Activated CD8-positive, alpha-beta T cell treated with anti-CD3 and anti-CD28 coated beads, Interleukin-2, amount 10 ng/mL, durations not matched to agents 7 days and 5 days (primary cell): Measurements from ENCODE around the gene RAB3C. TPM values are rescaled to one million over a fixed set of nuclear protein-coding genes. Genes with fewer than 3 reads are reported as not detected.

Source experiments
- ATAC-seq: fragments of 150-1000 bp; cut with Tn5 transposase; one replicate; pipeline ENCODE4 v1.10.0; 2021; ENCODE audit warnings: moderate library complexity
- CTCF ChIA-PET: fragments of 350-600 bp; sonication (Branson Sonifier 250); formaldehyde crosslinking; loops from one replicate; lab custom pipeline; 2021; ENCODE audit warnings: antibody characterized with exemption; lab: Charles Lee
- POLR2A ChIA-PET: fragments of 350-600 bp; sonication (Branson Sonifier 250); formaldehyde crosslinking; loops from one replicate; lab custom pipeline; 2021; ENCODE audit warnings: antibody characterized with exemption; lab: Charles Lee
- DNase-seq: peaks from one replicate; pipeline ENCODE4 v3.0.0-alpha.2; 2020
- H3K27ac Mint-ChIP-seq: one replicate; pipeline ENCODE4 v1.8.0; 2021; ENCODE audit warnings: mild to moderate bottlenecking, mixed read lengths
- H3K27me3 Mint-ChIP-seq: one replicate; pipeline ENCODE4 v1.8.0; 2021; ENCODE audit warnings: low read depth, mixed read lengths
- H3K36me3 Mint-ChIP-seq: one replicate; pipeline ENCODE4 v1.8.0; 2021; ENCODE audit warnings: low read depth, mixed read lengths
- H3K4me1 Mint-ChIP-seq: one replicate; pipeline ENCODE4 v1.8.0; 2021; ENCODE audit warnings: low read depth, mixed read lengths
- H3K4me3 Mint-ChIP-seq: one replicate; pipeline ENCODE4 v1.8.0; 2021; ENCODE audit warnings: mild to moderate bottlenecking, mixed read lengths
- H3K9me3 Mint-ChIP-seq: one replicate; pipeline ENCODE4 v1.8.0; 2022; ENCODE audit warnings: mixed read lengths; ENCODE audit not compliant: insufficient read depth
- total RNA-seq, 2 experiments: library from RNA; stranded (reverse); gene quantifications; one replicate each; pipeline ENCODE4 v1.2.3, GENCODE V29; 2021

Gene RAB3C
- total RNA-seq, 2 experiments from 2014 or later = not detected

DNA sequence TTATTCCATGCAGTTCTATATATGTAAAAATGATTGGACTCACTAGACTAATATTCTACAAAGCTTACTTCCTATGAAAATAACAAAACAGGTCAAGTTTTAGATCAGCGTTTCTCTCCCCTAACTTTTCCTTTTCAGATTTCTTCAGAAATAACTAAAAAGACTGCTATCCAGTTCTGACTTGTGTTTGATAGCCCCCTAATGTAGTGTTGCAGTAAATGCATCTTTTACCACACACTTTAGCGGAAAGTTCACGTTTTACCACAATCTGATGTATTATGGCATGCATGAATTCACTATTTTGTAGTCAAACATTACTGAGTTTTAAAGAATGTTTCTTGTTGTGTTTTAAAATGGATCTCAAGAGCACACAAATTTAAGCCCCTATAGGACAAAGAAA lies 292.7 kb downstream of the RAB3C start:
- Mint-ChIP-seq H3K4me1 (no peaks in the 10 kb centered on the region), H3K9me3 (no peaks in the 10 kb centered on the region), H3K27me3 (peaks cover 25% of the 10 kb centered on the region), H3K27ac (no peak overlapping the region), H3K4me3 (no peak overlapping the region), H3K36me3 (no peaks in the 10 kb centered on the region)
- no peak for ATAC-seq
- CTCF ChIA-PET = interaction anchor here (0.8 to 5.6 kb wide), 2 partner anchors 11 to 498 kb away, joined by 3 to 33 read pairs; no protein-coding TSS in a partner anchor
- POLR2A ChIA-PET = no interaction called here
- no peak for DNase-seq

DNA sequence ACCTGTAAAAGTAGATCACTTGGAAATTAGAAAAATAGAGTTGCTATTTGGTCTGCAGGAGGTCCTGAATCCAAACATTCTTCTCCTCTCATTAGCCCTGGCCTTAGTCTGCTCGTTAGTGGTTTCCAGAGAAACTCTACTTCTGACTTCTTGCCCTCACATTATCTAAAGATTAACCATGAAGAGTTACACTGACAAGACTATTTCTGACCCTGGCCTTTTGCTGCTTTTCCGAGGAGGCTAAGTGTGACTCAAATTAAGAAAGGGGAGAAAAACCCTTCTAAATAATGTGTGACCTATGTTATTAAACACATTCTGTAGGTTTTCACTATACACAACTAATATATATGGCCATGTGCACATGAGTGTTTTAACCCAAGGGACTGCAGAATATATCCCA lies 302.4 kb downstream of the RAB3C start:
- H3K36me3 Mint-ChIP-seq = no peaks in the 10 kb centered on the region
- no peak overlapping the region for H3K27ac Mint-ChIP-seq
- no peaks in the 10 kb centered on the region for H3K9me3 Mint-ChIP-seq
- ATAC-seq = no peak
- H3K27me3 Mint-ChIP-seq = peaks cover 11% of the 10 kb centered on the region
- POLR2A ChIA-PET = no interaction called here
- no peak overlapping the region for H3K4me3 Mint-ChIP-seq
- CTCF ChIA-PET = interaction anchor here (1.3 to 3.1 kb wide), 15 partner anchors 10 to 504 kb away, joined by 3 to 51 read pairs (median 8); no protein-coding TSS in a partner anchor
- no peak for DNase-seq
- peaks cover 22% of the 10 kb centered on the region for H3K4me1 Mint-ChIP-seq

- peak overlapping the region; percentile 27 for H3K27ac Mint-ChIP-seq
- POLR2A ChIA-PET = interaction anchor here (0.6 to 0.8 kb wide), 2 partner anchors 241 to 300 kb away, joined by 4 read pairs; no protein-coding TSS in a partner anchor
- CTCF ChIA-PET = interaction anchor here (0.7 to 3.1 kb wide), 59 partner anchors 9 to 502 kb away, joined by 3 to 51 read pairs (median 5); no protein-coding TSS in a partner anchor
- H3K36me3 Mint-ChIP-seq = no peaks in the 10 kb centered on the region
- H3K27me3 Mint-ChIP-seq = peaks cover 16% of the 10 kb centered on the region
- H3K4me1 Mint-ChIP-seq = peaks cover 24% of the 10 kb centered on the region
- DNase-seq (peak; percentile 73), ATAC-seq (peak; percentile 90)
- H3K4me3 Mint-ChIP-seq = no peak overlapping the region
- no peaks in the 10 kb centered on the region for H3K9me3 Mint-ChIP-seq
These were observed 303.7 kb downstream of the RAB3C start for GRCh38 chr5:58886315-58887207.

DNA sequence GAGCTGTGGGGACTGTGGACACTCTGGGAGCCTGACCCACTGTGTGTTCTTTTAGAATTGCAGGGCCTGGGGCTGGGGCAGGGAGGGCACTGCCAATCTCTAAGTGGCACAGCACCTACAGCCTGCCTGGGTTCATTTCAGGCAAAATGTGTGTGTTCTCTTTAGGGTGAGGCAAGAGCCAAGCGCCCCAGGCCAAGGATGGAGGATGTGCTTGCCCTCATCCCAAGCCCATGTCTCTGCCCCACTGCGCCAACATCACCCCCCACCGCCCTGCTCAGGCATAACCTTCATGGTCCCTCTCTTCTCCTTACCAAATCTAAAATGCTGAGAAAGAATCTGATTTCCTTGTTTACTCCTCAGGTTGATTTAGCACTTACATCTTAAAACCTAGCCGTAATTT lies 304.4 kb downstream of the RAB3C start:
- Mint-ChIP-seq H3K36me3 (no peaks in the 10 kb centered on the region), H3K4me3 (no peak overlapping the region), H3K9me3 (no peaks in the 10 kb centered on the region), H3K27ac (no peak overlapping the region), H3K4me1 (peaks cover 26% of the 10 kb centered on the region), H3K27me3 (peaks cover 16% of the 10 kb centered on the region)
- DNase-seq = no peak
- ChIA-PET CTCF (interaction anchor here (0.7 to 3.1 kb wide), 41 partner anchors 8 to 502 kb away, joined by 3 to 51 read pairs (median 6); no protein-coding TSS in a partner anchor), POLR2A (interaction anchor here (0.6 to 0.8 kb wide), 2 partner anchors 241 to 300 kb away, joined by 4 read pairs; no protein-coding TSS in a partner anchor)
- no peak for ATAC-seq

- peak; percentile 26 for ATAC-seq
- CTCF ChIA-PET = interaction anchor here (1.0 to 3.1 kb wide), 20 partner anchors 7 to 493 kb away, joined by 3 to 51 read pairs (median 10); no protein-coding TSS in a partner anchor
These were observed 305.0 kb downstream of the RAB3C start for GRCh38 chr5:58887721-58888409.

GRCh38 chr5:58890265-58890664 lies 307.4 kb downstream of the RAB3C start:
- Mint-ChIP-seq H3K36me3 (no peaks in the 10 kb centered on the region), H3K27me3 (peaks cover 10% of the 10 kb centered on the region), H3K9me3 (no peaks in the 10 kb centered on the region), H3K27ac (no peak overlapping the region), H3K4me3 (no peak overlapping the region), H3K4me1 (peaks cover 26% of the 10 kb centered on the region)
- ATAC-seq = no peak
- DNase-seq = no peak
- ChIA-PET POLR2A (no interaction called here), CTCF (interaction anchor here (1.4 to 6.5 kb wide), 3 partner anchors 144 to 298 kb away, joined by 6 to 71 read pairs (median 10); no protein-coding TSS in a partner anchor)

More at GRCh38 chr5:58887721-58888409, 305.0 kb downstream of the RAB3C start:
- DNase-seq = no peak
- Mint-ChIP-seq H3K9me3 (no peaks in the 10 kb centered on the region), H3K4me1 (peaks cover 26% of the 10 kb centered on the region), H3K27me3 (peaks cover 16% of the 10 kb centered on the region), H3K4me3 (no peak overlapping the region), H3K27ac (no peak overlapping the region), H3K36me3 (no peaks in the 10 kb centered on the region)
- POLR2A ChIA-PET = no interaction called here

DNA sequence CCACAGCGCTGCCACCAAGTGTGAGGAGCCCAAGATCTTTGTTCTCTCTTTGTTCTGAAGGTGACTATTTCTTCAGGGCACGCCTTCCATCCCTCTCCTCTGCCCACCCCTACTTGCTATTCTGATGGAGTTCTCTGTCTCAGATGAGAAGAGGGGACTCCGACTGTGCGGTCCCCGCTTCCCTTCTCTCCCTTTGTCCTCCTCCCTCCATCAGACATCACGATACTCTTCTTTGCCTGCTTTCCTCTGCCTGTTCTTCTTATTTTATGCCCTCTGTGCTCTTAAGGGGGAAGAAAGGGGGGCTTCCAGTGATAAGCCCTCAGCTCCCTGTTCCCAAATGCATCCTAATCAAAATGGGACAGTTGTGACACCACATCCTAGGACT lies 307.8 kb downstream of the RAB3C start:
- CTCF ChIA-PET = interaction anchor here (0.6 to 6.5 kb wide), 11 partner anchors 10 to 628 kb away, joined by 3 to 71 read pairs (median 3); no protein-coding TSS in a partner anchor
- Mint-ChIP-seq H3K27ac (no peak overlapping the region), H3K36me3 (no peaks in the 10 kb centered on the region), H3K9me3 (no peaks in the 10 kb centered on the region), H3K4me3 (no peak overlapping the region), H3K27me3 (peaks cover 9% of the 10 kb centered on the region), H3K4me1 (peaks cover 26% of the 10 kb centered on the region)
- ATAC-seq = no peak
- POLR2A ChIA-PET = no interaction called here
- DNase-seq = no peak

- DNase-seq = peak; percentile 68
- Mint-ChIP-seq H3K4me3 (no peak overlapping the region), H3K27ac (no peak overlapping the region), H3K4me1 (peaks cover 24% of the 10 kb centered on the region), H3K36me3 (no peaks in the 10 kb centered on the region), H3K27me3 (peaks cover 9% of the 10 kb centered on the region), H3K9me3 (no peaks in the 10 kb centered on the region)
- no peak for ATAC-seq
- ChIA-PET CTCF (interaction anchor here (0.6 to 6.5 kb wide), 23 partner anchors 9 to 782 kb away, joined by 3 to 71 read pairs (median 3); no protein-coding TSS in a partner anchor), POLR2A (no interaction called here)
These were observed 308.5 kb downstream of the RAB3C start for GRCh38 chr5:58891086-58891970.

GRCh38 chr5:58891971-58892343 lies 309.1 kb downstream of the RAB3C start:
- H3K27me3 Mint-ChIP-seq = peaks cover 9% of the 10 kb centered on the region
- peaks cover 18% of the 10 kb centered on the region for H3K4me1 Mint-ChIP-seq
- POLR2A ChIA-PET = interaction anchor here (0.7 kb wide), 1 partner anchor 47 kb away, joined by 6 read pairs; no protein-coding TSS in a partner anchor
- H3K36me3 Mint-ChIP-seq = no peaks in the 10 kb centered on the region
- CTCF ChIA-PET = interaction anchor here (0.6 to 6.5 kb wide), 18 partner anchors 11 to 781 kb away, joined by 3 to 71 read pairs (median 3); no protein-coding TSS in a partner anchor
- no peak for DNase-seq
- no peak overlapping the region for H3K27ac Mint-ChIP-seq
- H3K4me3 Mint-ChIP-seq = no peak overlapping the region
- no peak for ATAC-seq
- H3K9me3 Mint-ChIP-seq = no peaks in the 10 kb centered on the region

DNA sequence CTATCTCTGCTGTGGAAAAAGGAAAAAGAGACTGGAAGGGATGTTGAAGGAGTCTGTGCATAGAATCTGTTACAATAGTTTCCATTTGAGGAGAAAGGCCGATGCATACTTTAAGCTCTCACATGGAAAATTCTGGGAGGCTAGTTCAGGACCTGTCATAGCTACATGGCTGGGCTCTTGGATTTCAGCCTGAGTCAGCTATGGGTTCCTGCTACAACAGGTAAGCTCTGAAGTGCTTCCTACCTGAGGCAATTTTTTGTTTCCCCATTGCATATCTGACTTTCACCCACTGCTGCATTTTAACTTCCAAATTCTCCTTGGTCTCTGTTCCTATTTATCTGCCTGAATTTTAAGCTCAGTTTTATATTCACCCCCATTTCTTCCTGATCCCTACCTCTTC lies 310.7 kb downstream of the RAB3C start:
- no peaks in the 10 kb centered on the region for H3K9me3 Mint-ChIP-seq
- no peak for DNase-seq
- no peak overlapping the region for H3K4me3 Mint-ChIP-seq
- H3K36me3 Mint-ChIP-seq = no peaks in the 10 kb centered on the region
- H3K4me1 Mint-ChIP-seq = peaks cover 4% of the 10 kb centered on the region
- ChIA-PET CTCF (interaction anchor here (0.9 to 6.5 kb wide), 14 partner anchors 7 to 487 kb away, joined by 3 to 71 read pairs (median 5); no protein-coding TSS in a partner anchor), POLR2A (interaction anchor here (1.6 kb wide), 1 partner anchor 27 kb away, joined by 3 read pairs; no protein-coding TSS in a partner anchor)
- ATAC-seq = no peak
- H3K27ac Mint-ChIP-seq = no peak overlapping the region
- peaks cover 9% of the 10 kb centered on the region for H3K27me3 Mint-ChIP-seq
